ENCODE data around the gene MRGPRD. TPM values are rescaled to one million over a fixed set of nuclear protein-coding genes. Genes with fewer than 3 reads are reported as not detected.

MRGPRD gene
- total and polyA plus RNA-seq, 10 of the 15 experiments (the other 5 are each of a cell fraction or from before 2014, with no cell fraction given): not detected

DNA sequence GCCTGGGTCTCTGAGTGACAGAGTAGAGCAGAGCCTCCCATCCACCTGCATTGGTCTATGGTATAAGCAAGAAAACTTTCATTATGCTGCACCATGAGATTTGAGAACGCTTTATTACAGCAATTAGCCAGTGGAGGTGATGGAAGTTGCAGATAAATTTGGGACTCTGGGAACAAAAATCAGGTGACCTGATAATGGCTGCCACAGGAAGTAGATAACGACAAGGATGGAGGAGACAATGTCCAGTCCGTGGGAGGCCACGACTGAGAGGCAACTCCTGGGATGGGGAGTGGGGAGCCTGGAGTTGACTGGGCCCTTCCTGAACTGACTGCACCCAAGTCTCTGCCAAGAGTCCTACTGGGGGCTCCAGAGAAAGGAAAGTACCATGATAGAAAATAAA is 4.7 kb downstream of the MRGPRD start (continued):
- TF ChIP-seq, protein P1, sequence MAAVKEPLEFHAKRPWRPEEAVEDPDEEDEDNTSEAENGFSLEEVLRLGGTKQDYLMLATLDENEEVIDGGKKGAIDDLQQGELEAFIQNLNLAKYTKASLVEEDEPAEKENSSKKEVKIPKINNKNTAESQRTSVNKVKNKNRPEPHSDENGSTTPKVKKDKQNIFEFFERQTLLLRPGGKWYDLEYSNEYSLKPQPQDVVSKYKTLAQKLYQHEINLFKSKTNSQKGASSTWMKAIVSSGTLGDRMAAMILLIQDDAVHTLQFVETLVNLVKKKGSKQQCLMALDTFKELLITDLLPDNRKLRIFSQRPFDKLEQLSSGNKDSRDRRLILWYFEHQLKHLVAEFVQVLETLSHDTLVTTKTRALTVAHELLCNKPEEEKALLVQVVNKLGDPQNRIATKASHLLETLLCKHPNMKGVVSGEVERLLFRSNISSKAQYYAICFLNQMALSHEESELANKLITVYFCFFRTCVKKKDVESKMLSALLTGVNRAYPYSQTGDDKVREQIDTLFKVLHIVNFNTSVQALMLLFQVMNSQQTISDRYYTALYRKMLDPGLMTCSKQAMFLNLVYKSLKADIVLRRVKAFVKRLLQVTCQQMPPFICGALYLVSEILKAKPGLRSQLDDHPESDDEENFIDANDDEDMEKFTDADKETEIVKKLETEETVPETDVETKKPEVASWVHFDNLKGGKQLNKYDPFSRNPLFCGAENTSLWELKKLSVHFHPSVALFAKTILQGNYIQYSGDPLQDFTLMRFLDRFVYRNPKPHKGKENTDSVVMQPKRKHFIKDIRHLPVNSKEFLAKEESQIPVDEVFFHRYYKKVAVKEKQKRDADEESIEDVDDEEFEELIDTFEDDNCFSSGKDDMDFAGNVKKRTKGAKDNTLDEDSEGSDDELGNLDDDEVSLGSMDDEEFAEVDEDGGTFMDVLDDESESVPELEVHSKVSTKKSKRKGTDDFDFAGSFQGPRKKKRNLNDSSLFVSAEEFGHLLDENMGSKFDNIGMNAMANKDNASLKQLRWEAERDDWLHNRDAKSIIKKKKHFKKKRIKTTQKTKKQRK (IDR thresholded peaks at IDR 0.05; ENCODE audit: low read depth, low read length): no peak
- TF ChIP-seq TCF3 (IDR thresholded peaks at IDR 0.05; ENCODE audit: borderline replicate concordance, insufficient read depth, low read depth, low read length): no peak
- TF ChIP-seq, protein P2, sequence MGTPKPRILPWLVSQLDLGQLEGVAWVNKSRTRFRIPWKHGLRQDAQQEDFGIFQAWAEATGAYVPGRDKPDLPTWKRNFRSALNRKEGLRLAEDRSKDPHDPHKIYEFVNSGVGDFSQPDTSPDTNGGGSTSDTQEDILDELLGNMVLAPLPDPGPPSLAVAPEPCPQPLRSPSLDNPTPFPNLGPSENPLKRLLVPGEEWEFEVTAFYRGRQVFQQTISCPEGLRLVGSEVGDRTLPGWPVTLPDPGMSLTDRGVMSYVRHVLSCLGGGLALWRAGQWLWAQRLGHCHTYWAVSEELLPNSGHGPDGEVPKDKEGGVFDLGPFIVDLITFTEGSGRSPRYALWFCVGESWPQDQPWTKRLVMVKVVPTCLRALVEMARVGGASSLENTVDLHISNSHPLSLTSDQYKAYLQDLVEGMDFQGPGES (IDR thresholded peaks at IDR 0.05): no peak
- no peak for TF ChIP-seq FOS (IDR thresholded peaks at IDR 0.05; ENCODE audit: borderline replicate concordance, extremely low read depth, insufficient read length)
- TF ChIP-seq, protein P3, sequence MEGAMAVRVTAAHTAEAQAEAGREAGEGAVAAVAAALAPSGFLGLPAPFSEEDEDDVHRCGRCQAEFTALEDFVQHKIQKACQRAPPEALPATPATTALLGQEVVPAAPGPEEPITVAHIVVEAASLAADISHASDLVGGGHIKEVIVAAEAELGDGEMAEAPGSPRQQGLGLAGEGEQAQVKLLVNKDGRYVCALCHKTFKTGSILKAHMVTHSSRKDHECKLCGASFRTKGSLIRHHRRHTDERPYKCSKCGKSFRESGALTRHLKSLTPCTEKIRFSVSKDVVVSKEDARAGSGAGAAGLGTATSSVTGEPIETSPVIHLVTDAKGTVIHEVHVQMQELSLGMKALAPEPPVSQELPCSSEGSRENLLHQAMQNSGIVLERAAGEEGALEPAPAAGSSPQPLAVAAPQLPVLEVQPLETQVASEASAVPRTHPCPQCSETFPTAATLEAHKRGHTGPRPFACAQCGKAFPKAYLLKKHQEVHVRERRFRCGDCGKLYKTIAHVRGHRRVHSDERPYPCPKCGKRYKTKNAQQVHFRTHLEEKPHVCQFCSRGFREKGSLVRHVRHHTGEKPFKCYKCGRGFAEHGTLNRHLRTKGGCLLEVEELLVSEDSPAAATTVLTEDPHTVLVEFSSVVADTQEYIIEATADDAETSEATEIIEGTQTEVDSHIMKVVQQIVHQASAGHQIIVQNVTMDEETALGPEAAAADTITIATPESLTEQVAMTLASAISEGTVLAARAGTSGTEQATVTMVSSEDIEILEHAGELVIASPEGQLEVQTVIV (IDR thresholded peaks at IDR 0.05; ENCODE audit: borderline replicate concordance, partially characterized antibody): no peak
- no peak for TF ChIP-seq GABPA (IDR thresholded peaks at IDR 0.05; ENCODE audit: low read depth)

Data from GM12878 (cell line).